B cell (primary cell): ENCODE data around the gene CLASRP. TPM values are rescaled to one million over a fixed set of nuclear protein-coding genes. Genes with fewer than 3 reads are reported as not detected.

Experiments
- ATAC-seq: fragments of 200-7000 bp; cut with Tn5 transposase; one replicate; pipeline ENCODE4 v1.10.0; 2021; ENCODE audit warnings: low read depth, mild to moderate bottlenecking, moderate number of reproducible peaks, moderate library complexity
- CTCF ChIA-PET: fragments of 350-600 bp; sonication (Branson Sonifier 250); formaldehyde crosslinking; loops from one replicate; lab custom pipeline; 2021; ENCODE audit warnings: antibody characterized with exemption, inconsistent platforms; lab: Charles Lee
- POLR2A ChIA-PET: fragments of 350-600 bp; sonication (Branson Sonifier 250); formaldehyde crosslinking; loops from one replicate; lab custom pipeline; 2021; ENCODE audit warnings: antibody characterized with exemption; lab: Charles Lee
- DNase-seq: peaks from one replicate; pipeline ENCODE4 v3.0.0; 2013
- H2AFZ ChIP-seq: 2 replicates; pipeline ENCODE4 v1.6.1; 2012; ENCODE audit warnings: mild to moderate bottlenecking, low read depth, low read length; ENCODE audit not compliant: insufficient read depth, poor library complexity, severe bottlenecking
- H3K27ac ChIP-seq, 2 donors: 1 replicate in 1 of 2; 2 replicates in 1 of 2; pipeline ENCODE4 v1.5.1; 2012 to 2013; ENCODE audit warnings: low read length in 2 of 2, mild to moderate bottlenecking in 2 of 2, moderate library complexity in 1 of 2
- H3K27me3 ChIP-seq, 4 experiments: fragments of 200-600 bp in 1 of 4; sonication (generic) in 1 of 4; replicated peaks in 1 of 4; 1 replicate in 2 of 4; 2 replicates in 2 of 4; pipeline versions ENCODE4 v1.6.1 to v1.7.0; 2013 to 2016; ENCODE audit warnings: low read length in 3 of 4, mild to moderate bottlenecking in 2 of 4, mixed read lengths in 1 of 4, moderate library complexity in 1 of 4; ENCODE audit not compliant: insufficient read depth in 4 of 4, control insufficient read depth in 3 of 4; ENCODE audit errors: control extremely low read depth in 1 of 4
- H3K36me3 ChIP-seq, 2 experiments: replicated peaks in 1 of 2; 1 replicate in 1 of 2; 2 replicates in 1 of 2; pipeline versions ENCODE4 v1.6.1 to v1.7.1; 2013; ENCODE audit warnings: low read length in 1 of 2; ENCODE audit not compliant: insufficient read depth in 2 of 2, control insufficient read depth in 1 of 2; ENCODE audit errors: control extremely low read depth in 1 of 2, extremely low read depth in 1 of 2
- H3K4me1 ChIP-seq, 2 donors: fragments of 200-600 bp in 1 of 2; sonication (generic) in 1 of 2; 1 replicate in 1 of 2; 2 replicates in 1 of 2; pipeline versions ENCODE4 v1.5.1 to v1.6.1; 2013 to 2017; ENCODE audit warnings: low read length in 2 of 2; ENCODE audit not compliant: control insufficient read depth in 2 of 2, insufficient read depth in 2 of 2
- H3K4me2 ChIP-seq: replicated peaks from 2 replicates; pipeline ENCODE3; 2012; ENCODE audit warnings: mild to moderate bottlenecking, low read depth, low read length; ENCODE audit not compliant: poor library complexity, severe bottlenecking
- H3K4me3 ChIP-seq, 5 experiments: fragments of 200-600 bp in 1 of 5; sonication (generic) in 1 of 5; 1 replicate in 3 of 5; 2 replicates in 2 of 5; pipeline versions ENCODE4 v1.5.1 to v1.7.0; 2011 to 2016; ENCODE audit warnings: low read length in 4 of 5, mild to moderate bottlenecking in 4 of 5, low read depth in 2 of 5, control low read depth in 1 of 5, moderate library complexity in 1 of 5; ENCODE audit not compliant: insufficient read depth in 1 of 5; ENCODE audit errors: control extremely low read depth in 1 of 5, extremely low read depth in 1 of 5
- H3K79me2 ChIP-seq: fragments of 200-600 bp; sonication (generic); one replicate; pipeline ENCODE4 v1.6.0; 2016; ENCODE audit warnings: low read length; ENCODE audit not compliant: control insufficient read depth, insufficient read depth
- H3K9ac ChIP-seq: fragments of 200-600 bp; sonication (generic); 2 replicates; pipeline ENCODE4 v1.6.1; 2017; ENCODE audit warnings: mild to moderate bottlenecking, low read length, moderate library complexity
- H3K9me3 ChIP-seq, 3 donors: one replicate each; pipeline versions ENCODE4 v1.6.1 to v1.7.1; 2013; ENCODE audit warnings: low read length in 2 of 3; ENCODE audit not compliant: control insufficient read depth in 2 of 3, insufficient read depth in 1 of 3; ENCODE audit errors: control extremely low read depth in 1 of 3
- H4K20me1 ChIP-seq: 2 replicates; pipeline ENCODE4 v1.6.0; 2012; ENCODE audit warnings: mild to moderate bottlenecking, low read length; ENCODE audit not compliant: insufficient read depth, control insufficient read depth, poor library complexity, severe bottlenecking
- H3K27ac Mint-ChIP-seq: one replicate; pipeline ENCODE4 v1.8.0; 2021; ENCODE audit warnings: mixed read lengths
- H3K27me3 Mint-ChIP-seq: one replicate; pipeline ENCODE4 v1.8.0; 2021; ENCODE audit warnings: mixed read lengths
- H3K4me1 Mint-ChIP-seq: one replicate; pipeline ENCODE4 v1.8.0; 2021; ENCODE audit warnings: mixed read lengths
- H3K4me3 Mint-ChIP-seq: one replicate; pipeline ENCODE4 v1.8.0; 2021; ENCODE audit warnings: mixed read lengths
- H3K9me3 Mint-ChIP-seq: one replicate; pipeline ENCODE4 v1.8.0; 2022; ENCODE audit warnings: mixed read lengths; ENCODE audit not compliant: insufficient read depth
- CTCF ChIP-seq: fragments of 200-600 bp; IDR thresholded peaks from one replicate; pipeline ENCODE4 v1.8.0; 2022; ENCODE audit warnings: antibody characterized with exemption, mild to moderate bottlenecking
- EZH2 ChIP-seq: IDR thresholded peaks from 2 replicates; pipeline ENCODE4 v1.6.1; 2012; ENCODE audit warnings: borderline replicate concordance, low read depth, mild to moderate bottlenecking, moderate library complexity, low read length; ENCODE audit not compliant: insufficient read depth, poor library complexity, severe bottlenecking
- WGBS: methylation state at CpG from one replicate; pipeline ENCODE4 v1.1.5; 2013; ENCODE audit warnings: missing lambda C conversion rate; ENCODE audit not compliant: insufficient coverage; 5-methylcytosine and 5-hydroxymethylcytosine counted together
- intact Hi-C: fragments of 100-400 bp; cut with micrococcal nuclease; formaldehyde crosslinking; loops from one replicate; pipeline ENCODE4 v1.10.0; 2022
- polyA plus RNA-seq: library from polyadenylated mRNA; depleted of rRNA; stranded (reverse); fragments of >200 nt; gene quantifications from 2 replicates; pipeline ENCODE4 v1.2.3, GENCODE V29; 2012
- total RNA-seq, 2 donors: library from RNA; stranded (reverse); fragments of 120-200 nt in 1 of 2; gene quantifications; 1 replicate in 1 of 2; 2 replicates in 1 of 2; pipeline versions ENCODE4 v1.2.3 to v1.2.4, GENCODE V29; 2013 to 2022

CLASRP gene
- total and polyA plus RNA-seq, 2 donors (not counting 1 experiment from before 2014, with no cell fraction given): 234 to 285 TPM

- H3K27ac Mint-ChIP-seq: peak overlapping the region; percentile 71
- Histone ChIP-seq H3K36me3 (peaks cover 3 to 93% of the 10 kb centered on the region in 2 experiments), H3K79me2 (peaks cover 93% of the 10 kb centered on the region), H3K4me3 (no peak overlapping the region), H3K27me3 (no peaks in the 10 kb centered on the region), H3K9ac (no peak overlapping the region), H3K4me2 (no peak overlapping the region), H3K4me1 (peaks cover 16 to 52% of the 10 kb centered on the region in 2 donors), H2AFZ (no peak overlapping the region), H3K9me3 (no peaks in the 10 kb centered on the region), H4K20me1 (peaks cover 72% of the 10 kb centered on the region), H3K27ac (peak overlapping the region; percentile 18 to 31)
- TF ChIP-seq CTCF: no peak
- no peak for TF ChIP-seq EZH2
- no peak overlapping the region for H3K4me3 Mint-ChIP-seq
- no peak for DNase-seq
- intact Hi-C loops: no loop called here
- ChIA-PET POLR2A (interaction anchor here (1.2 to 1.4 kb wide), 3 partner anchors 8 to 17 kb away, joined by 3 to 4 read pairs (median 3); no protein-coding TSS in a partner anchor), CTCF (interaction anchor here (1.0 to 7.0 kb wide), 10 partner anchors 8 to 155 kb away, joined by 3 to 97 read pairs (median 4); partner anchors contain the start of gene CLASRP)
- no peaks in the 10 kb centered on the region for H3K27me3 Mint-ChIP-seq
- ATAC-seq: no peak
- H3K9me3 Mint-ChIP-seq: no peaks in the 10 kb centered on the region
- 97% methylated on average over 8 of the region's 9 CpGs for WGBS
- peaks cover 52% of the 10 kb centered on the region for H3K4me1 Mint-ChIP-seq
Observed at GRCh38 chr19:45057444-45057843, 18.6 kb downstream of the CLASRP start.

GRCh38 chr19:45058622-45059159, 19.8 kb downstream of the CLASRP start:
- no peak overlapping the region for H3K4me3 Mint-ChIP-seq
- Histone ChIP-seq H2AFZ (no peak overlapping the region), H3K4me3 (no peak overlapping the region), H3K79me2 (peaks cover 85% of the 10 kb centered on the region), H3K27ac (no peak overlapping the region), H3K9ac (no peak overlapping the region), H3K4me2 (no peak overlapping the region), H3K36me3 (peaks cover 3 to 94% of the 10 kb centered on the region in 2 experiments), H3K27me3 (no peaks in the 10 kb centered on the region), H3K4me1 (peaks cover 8 to 40% of the 10 kb centered on the region in 2 donors), H4K20me1 (peaks cover 72% of the 10 kb centered on the region), H3K9me3 (no peaks in the 10 kb centered on the region)
- H3K27me3 Mint-ChIP-seq: no peaks in the 10 kb centered on the region
- H3K27ac Mint-ChIP-seq: no peak overlapping the region
- ChIA-PET CTCF (interaction anchor here (1.1 to 7.0 kb wide), 28 partner anchors 7 to 155 kb away, joined by 3 to 97 read pairs (median 7); partner anchors contain the start of genes CLASRP, CLPTM1, GEMIN7 and RELB), POLR2A (interaction anchor here (1.0 to 1.4 kb wide), 5 partner anchors 12 to 104 kb away, joined by 4 to 6 read pairs (median 5); partner anchors contain the start of genes CLASRP and CLPTM1)
- intact Hi-C loops: loop anchor here (1.0 to 2.0 kb wide), 5 partner anchors 16 to 155 kb away; partner anchors contain the start of gene CLASRP
- no peak for ATAC-seq
- no peak for DNase-seq
- no peaks in the 10 kb centered on the region for H3K9me3 Mint-ChIP-seq
- WGBS: 92% methylated on average over 14 of the region's 14 CpGs
- H3K4me1 Mint-ChIP-seq: peaks cover 43% of the 10 kb centered on the region
- TF ChIP-seq EZH2 (no peak), CTCF (no peak)
